Left renal cortex interstitium (tissue), 4 donors: ENCODE measurements around the gene SLC16A6. TPM values are rescaled to one million over a fixed set of nuclear protein-coding genes. Genes with fewer than 3 reads are reported as not detected.
"Not testable (repeated sequence)": the region's sequence is repeated elsewhere in the genome, so short reads cannot be mapped to it uniquely, and the experiment has no call there.

Experiments
- DNase-seq, 4 donors: peaks; one replicate each; pipeline ENCODE4 v3.0.0-alpha.2; 2013; ENCODE audit warnings: low read depth in 4 of 4, low spot score in 2 of 4, missing footprints in 1 of 4
- polyA plus RNA-seq, 4 donors: library from polyadenylated mRNA; unstranded; fragments of 120-200 nt; gene quantifications; one replicate each; pipeline ENCODE4 v1.2.1, GENCODE V29; 2013; ENCODE audit not compliant: insufficient read length in 4 of 4

SLC16A6 gene
- polyA plus RNA-seq, 4 donors = 0.43 to 1.5 (median 0.76) TPM

- not testable (repeated sequence) for DNase-seq
Measured at GRCh38 chr17:68228039-68228680, 62.8 kb downstream of the SLC16A6 start.

DNA sequence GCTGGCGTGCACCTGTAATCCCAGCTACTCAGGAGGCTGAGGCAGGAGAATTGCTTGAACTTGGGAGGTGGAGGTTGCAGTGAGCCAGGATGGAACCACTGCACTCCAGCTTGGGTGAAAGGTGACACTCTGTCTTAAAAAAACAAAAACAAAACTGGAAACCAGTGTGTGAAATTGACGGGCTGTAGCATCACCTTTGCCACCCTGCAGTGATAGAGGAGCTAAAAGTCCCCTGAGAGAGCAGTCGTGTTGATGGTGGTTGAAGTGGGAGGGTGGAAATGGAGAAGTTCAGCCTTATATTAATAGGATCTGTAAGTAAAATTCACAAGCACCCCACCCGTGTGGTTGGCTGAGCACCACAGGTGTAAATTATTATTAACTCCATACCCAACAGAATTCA, 65.9 kb downstream of the SLC16A6 start:
- DNase-seq = not testable (repeated sequence)

GRCh38 chr17:68222606-68223005, 68.3 kb downstream of the SLC16A6 start:
- no peak for DNase-seq

DNA sequence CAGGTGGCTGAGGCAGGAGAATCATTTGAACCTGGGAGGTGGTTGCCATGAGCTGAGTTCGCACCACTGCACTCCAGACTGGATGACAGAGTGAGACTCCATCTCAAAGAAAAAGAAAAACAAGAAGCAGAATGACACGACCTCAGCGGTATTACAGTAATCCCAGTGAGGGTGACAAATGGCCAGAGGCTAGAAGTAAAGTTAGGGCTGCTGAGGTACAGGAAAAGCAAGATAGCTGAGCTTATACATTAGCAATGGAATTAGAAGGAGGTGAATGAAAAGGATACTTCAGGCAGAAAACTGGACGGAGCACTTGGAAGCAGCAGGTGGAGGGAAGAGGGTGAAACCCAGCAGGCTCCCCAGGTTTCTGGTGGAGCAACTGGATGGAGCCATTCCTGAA, 69.1 kb downstream of the SLC16A6 start:
- no peak for DNase-seq

- not testable (repeated sequence) for DNase-seq
Measured at GRCh38 chr17:68220786-68221185, 70.1 kb downstream of the SLC16A6 start.

DNA sequence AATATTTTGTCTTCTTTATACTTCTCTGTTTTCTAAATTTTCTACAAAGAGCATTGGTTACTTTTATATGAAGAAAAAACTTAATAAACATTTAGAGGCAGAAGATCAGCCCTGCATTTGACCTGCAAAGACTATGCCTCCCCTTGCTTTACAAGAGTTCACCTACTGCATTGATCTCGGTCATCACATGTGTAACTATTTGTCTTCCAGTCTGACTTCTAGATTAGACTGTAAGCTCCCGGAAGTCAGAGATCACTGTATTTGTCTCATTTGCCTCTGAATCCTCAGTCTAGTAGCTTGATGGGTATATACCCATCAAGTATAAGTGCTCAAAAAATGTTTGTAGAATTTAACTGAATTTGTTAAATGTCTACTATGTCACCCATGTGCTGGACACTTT, 70.7 kb downstream of the SLC16A6 start:
- DNase-seq = not testable (repeated sequence)

DNA sequence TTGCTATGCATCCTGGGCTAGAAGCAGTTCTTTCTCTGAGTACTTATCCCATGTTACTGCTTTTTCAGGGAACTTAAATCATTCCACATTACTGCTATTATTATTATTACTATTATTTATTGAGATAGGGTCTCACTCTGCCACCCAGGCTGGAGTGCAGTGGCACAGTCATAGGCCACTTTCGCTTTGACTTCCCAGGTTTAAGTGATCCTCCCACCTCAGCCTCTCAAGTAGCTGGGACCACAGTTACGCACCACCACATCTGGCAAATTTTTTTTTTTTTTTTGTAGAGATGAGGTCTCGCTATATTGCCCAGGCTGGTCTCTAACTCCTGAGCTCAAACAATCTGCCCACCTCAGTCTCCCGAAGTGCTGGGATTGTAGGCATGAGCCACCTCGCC, 71.5 kb downstream of the SLC16A6 start:
- DNase-seq = not testable (repeated sequence)

Other genes starting within 250 kb of the SLC16A6 start
- 10 to 100 TPM; 75.1 to 94.0 (median 82.0) TPM for gene AMZ2, start 43.1 kb downstream of the SLC16A6 start, polyA plus RNA-seq
- 1 to 10 TPM; 3.4 to 6.3 (median 4.9) TPM for gene ARSG, start 368 bp upstream of the SLC16A6 start, polyA plus RNA-seq
- gene WIPI1, start 166.4 kb upstream of the SLC16A6 start, polyA plus RNA-seq = 10 to 100 TPM; 20.5 to 31.2 (median 24.7) TPM
- 100 to 1,000 TPM; 340 to 398 (median 369) TPM for gene PRKAR1A, start 221.3 kb upstream of the SLC16A6 start, polyA plus RNA-seq